Trophoblast cell (in vitro differentiated cells and primary cell): Measurements from ENCODE around the gene CFI.

Source experiments
- DNase-seq, 2 donors: peaks; one replicate each; pipeline ENCODE4 v3.0.0-alpha.2; 2016
- H2AFZ ChIP-seq: 2 replicates; pipeline ENCODE4 v1.6.1; 2013; ENCODE audit warnings: low read length, moderate library complexity, mild to moderate bottlenecking; ENCODE audit not compliant: insufficient read depth, poor library complexity
- H2AK5ac ChIP-seq: 2 replicates; pipeline ENCODE4 v1.6.1; 2013; ENCODE audit warnings: mild to moderate bottlenecking, low read length
- H2BK120ac ChIP-seq: 2 replicates; pipeline ENCODE4 v1.6.1; 2013; ENCODE audit warnings: low read length, mild to moderate bottlenecking, moderate library complexity; ENCODE audit not compliant: insufficient read depth, poor library complexity
- H2BK12ac ChIP-seq: 2 replicates; pipeline ENCODE4 v1.6.1; 2013; ENCODE audit warnings: mild to moderate bottlenecking, low read length, moderate library complexity
- H2BK5ac ChIP-seq: 2 replicates; pipeline ENCODE4 v1.6.1; 2013; ENCODE audit warnings: low read length, low read depth, moderate library complexity, mild to moderate bottlenecking; ENCODE audit not compliant: poor library complexity
- H3K14ac ChIP-seq: 2 replicates; pipeline ENCODE4 v1.6.1; 2013; ENCODE audit warnings: mild to moderate bottlenecking, low read length
- H3K18ac ChIP-seq: 2 replicates; pipeline ENCODE4 v1.6.1; 2013; ENCODE audit warnings: mild to moderate bottlenecking, low read length
- H3K23ac ChIP-seq: 2 replicates; pipeline ENCODE4 v1.6.1; 2013; ENCODE audit warnings: low read length
- H3K27ac ChIP-seq: 2 replicates; pipeline ENCODE4 v1.5.1; 2013; ENCODE audit warnings: low read depth, mild to moderate bottlenecking, inconsistent platforms, low read length, moderate library complexity
- H3K27me3 ChIP-seq: 2 replicates; pipeline ENCODE4 v1.6.1; 2013; ENCODE audit warnings: inconsistent platforms, mild to moderate bottlenecking, low read length, moderate library complexity; ENCODE audit not compliant: insufficient read depth
- H3K36me3 ChIP-seq, 2 experiments: 1 replicate in 1 of 2; 2 replicates in 1 of 2; pipeline ENCODE4 v1.6.1; 2013; ENCODE audit warnings: low read length in 2 of 2, mild to moderate bottlenecking in 2 of 2, moderate library complexity in 1 of 2; ENCODE audit not compliant: insufficient read depth in 2 of 2, control insufficient read depth in 1 of 2
- H3K4ac ChIP-seq: 2 replicates; pipeline ENCODE4 v1.6.1; 2013; ENCODE audit warnings: low read depth, mild to moderate bottlenecking, low read length, moderate library complexity
- H3K4me1 ChIP-seq, 2 experiments: 1 replicate in 1 of 2; 2 replicates in 1 of 2; pipeline ENCODE4 v1.6.1; 2013; ENCODE audit warnings: low read length in 2 of 2, mild to moderate bottlenecking in 2 of 2, moderate library complexity in 1 of 2; ENCODE audit not compliant: insufficient read depth in 2 of 2, control insufficient read depth in 1 of 2
- H3K4me2 ChIP-seq: 2 replicates; pipeline ENCODE4 v1.6.1; 2013; ENCODE audit warnings: inconsistent platforms, mild to moderate bottlenecking, low read length, moderate library complexity
- H3K4me3 ChIP-seq: 2 replicates; pipeline ENCODE4 v1.5.1; 2013; ENCODE audit warnings: mild to moderate bottlenecking, low read depth, low read length, inconsistent platforms
- H3K79me1 ChIP-seq: one replicate; pipeline ENCODE4 v1.6.1; 2013; ENCODE audit warnings: low read length
- H3K79me2 ChIP-seq: 2 replicates; pipeline ENCODE4 v1.6.1; 2013; ENCODE audit warnings: low read length, mild to moderate bottlenecking; ENCODE audit not compliant: control insufficient read depth, insufficient read depth, poor library complexity
- H3K9ac ChIP-seq: 2 replicates; pipeline ENCODE4 v1.6.1; 2013; ENCODE audit warnings: mild to moderate bottlenecking, low read length
- H3K9me3 ChIP-seq: 2 replicates; pipeline ENCODE4 v1.6.1; 2013; ENCODE audit warnings: low read depth, mild to moderate bottlenecking, control low read depth, inconsistent platforms, low read length; ENCODE audit not compliant: insufficient read depth
- H4K12ac ChIP-seq: 2 replicates; pipeline ENCODE4 v1.6.1; 2013; ENCODE audit warnings: low read depth, mild to moderate bottlenecking, low read length, moderate library complexity
- H4K8ac ChIP-seq: 2 replicates; pipeline ENCODE4 v1.6.1; 2013; ENCODE audit warnings: low read depth, mild to moderate bottlenecking, low read length, moderate library complexity
- H4K91ac ChIP-seq: one replicate; pipeline ENCODE4 v1.6.1; 2013; ENCODE audit warnings: low read depth, mild to moderate bottlenecking, low read length, moderate library complexity
- WGBS: extraction: QIAGEN DNeasy Blood & Tissue Kit; methylation state at CpG from one replicate; pipeline ENCODE4 v1.1.7; 2013; ENCODE audit warnings: missing lambda C conversion rate; ENCODE audit not compliant: insufficient read length, insufficient coverage; ENCODE audit errors: extremely low coverage; 5-methylcytosine and 5-hydroxymethylcytosine counted together

The CFI gene

GRCh38 chr4:109723110-109723509 is 78.7 kb downstream of the CFI start:
- Histone ChIP-seq H2AK5ac (no peak overlapping the region), H3K27me3 (no peaks in the 10 kb centered on the region), H3K23ac (no peak overlapping the region), H3K79me1 (no peaks in the 10 kb centered on the region), H4K8ac (no peak overlapping the region), H2BK120ac (no peak overlapping the region), H4K91ac (no peak overlapping the region), H3K36me3 (no peaks in the 10 kb centered on the region), H3K14ac (no peak overlapping the region), H3K79me2 (peaks cover 3% of the 10 kb centered on the region), H3K4ac (no peak overlapping the region), H3K9me3 (no peaks in the 10 kb centered on the region), H3K4me1 (peaks cover 3% of the 10 kb centered on the region in 2 experiments), H3K4me2 (no peak overlapping the region), H3K4me3 (no peak overlapping the region), H2BK5ac (no peak overlapping the region), H3K18ac (no peak overlapping the region), H3K9ac (no peak overlapping the region), H2BK12ac (no peak overlapping the region), H2AFZ (no peak overlapping the region), H4K12ac (no peak overlapping the region), H3K27ac (no peak overlapping the region)
- no peak for DNase-seq
- WGBS: no CpG with 5 or more reads among the region's 2 CpGs

GRCh38 chr4:109722357-109722756 is 79.4 kb downstream of the CFI start:
- Histone ChIP-seq H2BK120ac (no peak overlapping the region), H2AFZ (no peak overlapping the region), H3K23ac (no peak overlapping the region), H4K91ac (no peak overlapping the region), H3K79me1 (no peaks in the 10 kb centered on the region), H3K4me3 (no peak overlapping the region), H3K14ac (no peak overlapping the region), H3K79me2 (no peaks in the 10 kb centered on the region), H3K9ac (no peak overlapping the region), H4K8ac (no peak overlapping the region), H3K27ac (no peak overlapping the region), H3K4ac (no peak overlapping the region), H2BK5ac (no peak overlapping the region), H4K12ac (no peak overlapping the region), H3K27me3 (no peaks in the 10 kb centered on the region), H3K9me3 (no peaks in the 10 kb centered on the region), H3K36me3 (no peaks in the 10 kb centered on the region), H3K4me1 (no peaks in the 10 kb centered on the region), H2AK5ac (no peak overlapping the region), H3K18ac (no peak overlapping the region), H2BK12ac (no peak overlapping the region), H3K4me2 (no peak overlapping the region)
- DNase-seq: no peak

GRCh38 chr4:109721033-109721432 is 80.8 kb downstream of the CFI start:
- H4K8ac ChIP-seq: no peak overlapping the region
- no peaks in the 10 kb centered on the region for H3K79me1 ChIP-seq
- H3K79me2 ChIP-seq: no peaks in the 10 kb centered on the region
- H3K36me3 ChIP-seq: no peaks in the 10 kb centered on the region
- no peak overlapping the region for H3K4ac ChIP-seq
- peak; percentile 64 to 78 for DNase-seq
- H2BK12ac ChIP-seq: no peak overlapping the region
- no peak overlapping the region for H2AK5ac ChIP-seq
- H3K4me2 ChIP-seq: no peak overlapping the region
- no peak overlapping the region for H4K12ac ChIP-seq
- no peak overlapping the region for H3K14ac ChIP-seq
- H4K91ac ChIP-seq: no peak overlapping the region
- no peak overlapping the region for H2BK5ac ChIP-seq
- no peak overlapping the region for H3K23ac ChIP-seq
- H3K27ac ChIP-seq: no peak overlapping the region
- no peak overlapping the region for H3K18ac ChIP-seq
- H3K4me3 ChIP-seq: no peak overlapping the region
- H3K27me3 ChIP-seq: no peaks in the 10 kb centered on the region
- H3K9ac ChIP-seq: no peak overlapping the region
- H3K9me3 ChIP-seq: no peaks in the 10 kb centered on the region
- no peaks in the 10 kb centered on the region for H3K4me1 ChIP-seq
- H2BK120ac ChIP-seq: no peak overlapping the region
- H2AFZ ChIP-seq: no peak overlapping the region
- no CpG with 5 or more reads among the region's 7 CpGs for WGBS

GRCh38 chr4:109719604-109720003 is 82.2 kb downstream of the CFI start:
- H3K9me3 ChIP-seq: no peaks in the 10 kb centered on the region
- H4K8ac ChIP-seq: no peak overlapping the region
- no peak for DNase-seq
- no peaks in the 10 kb centered on the region for H3K4me1 ChIP-seq
- H3K23ac ChIP-seq: no peak overlapping the region
- no peaks in the 10 kb centered on the region for H3K27me3 ChIP-seq
- no peak overlapping the region for H3K4me2 ChIP-seq
- H3K27ac ChIP-seq: no peak overlapping the region
- H3K79me2 ChIP-seq: no peaks in the 10 kb centered on the region
- WGBS: no CpG with 5 or more reads among the region's 4 CpGs
- H2AK5ac ChIP-seq: no peak overlapping the region
- no peak overlapping the region for H2AFZ ChIP-seq
- H3K14ac ChIP-seq: no peak overlapping the region
- peaks cover 0 to 3% of the 10 kb centered on the region in 2 experiments for H3K36me3 ChIP-seq
- no peaks in the 10 kb centered on the region for H3K79me1 ChIP-seq
- H3K4ac ChIP-seq: no peak overlapping the region
- no peak overlapping the region for H4K12ac ChIP-seq
- no peak overlapping the region for H2BK5ac ChIP-seq
- no peak overlapping the region for H2BK120ac ChIP-seq
- no peak overlapping the region for H3K18ac ChIP-seq
- no peak overlapping the region for H3K9ac ChIP-seq
- no peak overlapping the region for H3K4me3 ChIP-seq
- no peak overlapping the region for H2BK12ac ChIP-seq
- no peak overlapping the region for H4K91ac ChIP-seq
